Lower lobe of right lung (tissue), 2 donors: ENCODE data around the gene LDLRAD4. TPM values are rescaled to one million over a fixed set of nuclear protein-coding genes. Genes with fewer than 3 reads are reported as not detected.

Source experiments
- ATAC-seq, 2 donors: fragments of 200-7000 bp; cut with Tn5 transposase; one replicate each; pipeline ENCODE4 v1.9.1; 2020 to 2022; ENCODE audit warnings: mild to moderate bottlenecking in 2 of 2, moderate library complexity in 2 of 2
- DNase-seq: peaks from one replicate; pipeline ENCODE4 v3.0.0-alpha.2; 2020
- H3K27ac ChIP-seq: fragments of 200-600 bp; one replicate; pipeline ENCODE4 v1.8.0; 2022
- H3K27me3 ChIP-seq: fragments of 200-600 bp; one replicate; pipeline ENCODE4 v1.8.0; 2022; ENCODE audit warnings: low read depth
- H3K36me3 ChIP-seq: fragments of 200-600 bp; one replicate; pipeline ENCODE4 v1.8.0; 2022; ENCODE audit warnings: mild to moderate bottlenecking
- H3K4me1 ChIP-seq: fragments of 200-600 bp; one replicate; pipeline ENCODE4 v1.8.0; 2022
- H3K4me3 ChIP-seq: fragments of 200-600 bp; one replicate; pipeline ENCODE4 v1.8.0; 2022; ENCODE audit warnings: mild to moderate bottlenecking
- H3K9me3 ChIP-seq: fragments of 200-600 bp; one replicate; pipeline ENCODE4 v1.8.0; 2022
- intact Hi-C: fragments of 100-400 bp; cut with DNase I; formaldehyde crosslinking; loops from one replicate; pipeline ENCODE4 v1.11.0; 2022
- total RNA-seq: library from RNA; stranded (reverse); fragmentation: NEBNext Ultra II Directional; extraction: Animal tissue kit (Norgen Biotek cat#: 25700); gene quantifications from one replicate; pipeline ENCODE4 v1.2.1, GENCODE V29; 2021
- TF ChIP-seq, protein P1 (sequence below): fragments of 200-600 bp; IDR thresholded peaks from one replicate; pipeline ENCODE4 v1.8.0; 2022; ENCODE audit warnings: antibody characterized with exemption, mild to moderate bottlenecking
- donor health status: DM: no; HTN: yes; CAD: no; lungs with severe emphysema.

LDLRAD4 gene
- total RNA-seq, 1 donor from 2014 or later: 24.6 TPM

DNA sequence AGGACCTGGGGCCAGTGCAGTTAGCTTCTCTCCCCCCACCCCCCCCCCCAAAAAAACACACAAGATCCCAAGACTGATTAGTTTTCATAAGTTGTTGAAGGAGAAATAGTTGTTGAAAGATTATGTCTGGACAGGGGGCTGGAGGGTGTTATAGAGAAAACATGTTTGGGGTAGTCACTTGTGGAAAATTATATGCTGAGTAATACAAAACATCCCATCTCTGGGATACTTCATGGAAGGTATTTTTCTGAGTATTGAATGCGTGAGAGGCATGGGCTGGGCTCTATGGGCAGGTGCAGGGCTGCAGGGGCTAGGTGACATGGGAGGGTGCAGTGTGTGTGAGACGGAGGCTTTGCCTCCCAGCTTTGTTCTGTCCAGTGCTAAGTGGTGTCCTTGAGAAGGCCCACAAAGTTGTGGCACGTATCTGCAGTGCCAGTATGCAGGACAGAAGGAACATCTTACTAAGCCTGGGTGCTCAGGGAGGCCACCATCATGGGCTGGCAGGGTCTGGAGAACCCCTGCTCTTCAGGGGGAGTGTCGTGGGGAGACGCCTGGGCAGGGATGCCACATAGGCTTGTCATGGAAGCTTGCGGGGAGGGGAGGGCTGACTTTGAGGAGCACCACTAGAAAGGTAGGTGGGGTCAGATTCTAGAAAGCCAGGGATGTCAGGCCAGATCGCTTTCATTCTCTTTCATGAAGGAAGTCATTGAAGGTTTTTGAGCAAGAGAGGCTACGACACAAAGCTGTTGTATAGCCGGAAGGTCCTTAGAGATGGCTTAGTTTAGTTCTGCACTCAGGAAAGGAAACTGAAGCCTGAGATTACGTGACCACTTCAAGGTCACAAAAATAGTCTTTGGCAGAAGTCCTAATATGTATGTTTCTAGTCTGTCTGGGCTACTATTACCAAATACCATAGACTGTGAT is 232.0 kb downstream of the LDLRAD4 start:
- DNase-seq (no peak), ATAC-seq (peak in 1 of 2 donors; percentile 46)
- TF ChIP-seq, protein P1, sequence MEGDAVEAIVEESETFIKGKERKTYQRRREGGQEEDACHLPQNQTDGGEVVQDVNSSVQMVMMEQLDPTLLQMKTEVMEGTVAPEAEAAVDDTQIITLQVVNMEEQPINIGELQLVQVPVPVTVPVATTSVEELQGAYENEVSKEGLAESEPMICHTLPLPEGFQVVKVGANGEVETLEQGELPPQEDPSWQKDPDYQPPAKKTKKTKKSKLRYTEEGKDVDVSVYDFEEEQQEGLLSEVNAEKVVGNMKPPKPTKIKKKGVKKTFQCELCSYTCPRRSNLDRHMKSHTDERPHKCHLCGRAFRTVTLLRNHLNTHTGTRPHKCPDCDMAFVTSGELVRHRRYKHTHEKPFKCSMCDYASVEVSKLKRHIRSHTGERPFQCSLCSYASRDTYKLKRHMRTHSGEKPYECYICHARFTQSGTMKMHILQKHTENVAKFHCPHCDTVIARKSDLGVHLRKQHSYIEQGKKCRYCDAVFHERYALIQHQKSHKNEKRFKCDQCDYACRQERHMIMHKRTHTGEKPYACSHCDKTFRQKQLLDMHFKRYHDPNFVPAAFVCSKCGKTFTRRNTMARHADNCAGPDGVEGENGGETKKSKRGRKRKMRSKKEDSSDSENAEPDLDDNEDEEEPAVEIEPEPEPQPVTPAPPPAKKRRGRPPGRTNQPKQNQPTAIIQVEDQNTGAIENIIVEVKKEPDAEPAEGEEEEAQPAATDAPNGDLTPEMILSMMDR: no peak
- H3K4me1 ChIP-seq: peaks cover 25% of the 10 kb centered on the region
- H3K27ac ChIP-seq: no peak overlapping the region
- H3K36me3 ChIP-seq: no peaks in the 10 kb centered on the region
- no peaks in the 10 kb centered on the region for H3K27me3 ChIP-seq
- intact Hi-C loops: no loop called here
- no peaks in the 10 kb centered on the region for H3K9me3 ChIP-seq
- no peak overlapping the region for H3K4me3 ChIP-seq

DNA sequence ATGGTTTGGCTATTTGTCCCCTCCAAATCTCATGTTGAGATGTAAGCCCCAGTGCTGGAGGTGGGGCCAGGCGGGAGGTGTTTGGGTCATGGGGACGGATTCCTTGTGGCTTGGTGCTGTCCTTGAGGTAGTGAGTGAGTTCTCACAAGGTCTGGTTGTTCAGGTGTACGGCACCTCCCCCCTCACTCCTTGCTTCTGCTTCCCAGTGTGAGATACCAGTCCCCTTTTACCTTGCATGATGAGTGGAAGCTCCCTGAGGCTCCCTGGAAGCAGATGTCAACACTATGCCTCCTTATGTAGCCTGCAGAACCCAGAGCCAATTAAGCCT is 232.6 kb downstream of the LDLRAD4 start:
- TF ChIP-seq, protein P1: no peak
- ATAC-seq (no peak), DNase-seq (no peak)
- H3K9me3 ChIP-seq: no peaks in the 10 kb centered on the region
- H3K27me3 ChIP-seq: no peaks in the 10 kb centered on the region
- no peak overlapping the region for H3K4me3 ChIP-seq
- peaks cover 25% of the 10 kb centered on the region for H3K4me1 ChIP-seq
- no peaks in the 10 kb centered on the region for H3K36me3 ChIP-seq
- H3K27ac ChIP-seq: no peak overlapping the region
- intact Hi-C loops: no loop called here

DNA sequence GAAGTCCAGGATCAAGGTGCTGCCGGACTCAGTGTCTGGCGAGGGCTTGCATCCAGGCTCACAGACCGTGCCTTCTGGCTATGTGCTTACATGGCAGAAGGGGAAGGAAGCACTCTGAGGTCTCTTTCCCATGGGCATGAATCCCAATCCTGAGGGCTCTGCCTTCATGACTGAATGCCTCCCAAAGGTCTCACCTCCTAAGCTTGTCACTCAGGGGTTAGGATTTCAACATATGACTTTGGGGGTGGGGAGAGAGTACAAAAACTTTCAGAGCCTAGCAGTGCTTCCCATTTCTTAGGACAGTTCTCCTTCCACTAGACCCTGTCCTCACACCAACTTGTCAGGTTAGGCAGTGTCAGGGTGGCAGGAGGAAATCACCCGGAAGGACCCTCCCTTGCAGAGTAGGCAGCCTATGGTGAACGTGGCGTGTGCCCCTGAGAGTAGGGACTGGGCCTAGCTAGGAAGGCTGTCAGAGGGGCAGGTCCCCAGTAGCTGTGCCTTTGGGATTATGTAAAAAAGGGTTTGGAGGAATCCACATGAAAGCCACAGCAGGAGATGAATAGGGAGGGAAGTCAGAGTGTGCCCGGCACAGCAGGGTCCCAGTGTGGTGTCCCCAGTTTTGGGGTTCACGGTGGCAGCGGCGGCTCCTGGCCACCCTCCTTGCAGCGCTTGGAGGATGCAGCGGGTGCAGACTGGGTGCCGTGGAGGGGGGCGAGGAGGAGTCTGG is 233.3 kb downstream of the LDLRAD4 start:
- Histone ChIP-seq H3K4me1 (peaks cover 25% of the 10 kb centered on the region), H3K9me3 (no peaks in the 10 kb centered on the region), H3K27ac (no peak overlapping the region), H3K27me3 (no peaks in the 10 kb centered on the region), H3K4me3 (no peak overlapping the region), H3K36me3 (no peaks in the 10 kb centered on the region)
- DNase-seq (no peak), ATAC-seq (peak; percentile 31 to 51)
- TF ChIP-seq, protein P1: no peak
- intact Hi-C loops: no loop called here

DNA sequence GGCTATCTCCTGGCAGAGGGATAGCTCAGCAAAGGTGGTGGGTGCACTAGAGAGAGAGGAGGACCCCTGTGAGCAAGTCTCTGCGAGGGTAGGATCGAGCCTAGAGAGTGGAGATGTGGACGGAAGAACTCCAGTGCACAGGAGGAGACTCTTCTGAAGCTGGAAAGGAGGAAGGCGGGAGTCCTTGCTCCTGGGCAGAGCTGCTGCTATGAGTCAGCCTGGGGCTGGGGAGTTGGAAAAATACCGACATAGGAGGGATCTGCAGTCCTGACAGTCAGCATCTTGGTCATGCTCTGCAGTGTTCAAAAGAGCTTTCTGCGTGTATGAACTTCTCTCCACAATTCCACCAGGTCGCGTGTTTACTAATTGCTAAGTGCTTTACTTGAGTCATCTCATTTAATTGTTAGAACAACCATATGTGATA is 233.8 kb downstream of the LDLRAD4 start:
- ATAC-seq (no peak), DNase-seq (no peak)
- Histone ChIP-seq H3K27ac (no peak overlapping the region), H3K4me3 (no peak overlapping the region), H3K36me3 (no peaks in the 10 kb centered on the region), H3K4me1 (peaks cover 25% of the 10 kb centered on the region), H3K9me3 (no peaks in the 10 kb centered on the region), H3K27me3 (no peaks in the 10 kb centered on the region)
- TF ChIP-seq, protein P1: no peak
- intact Hi-C loops: no loop called here

DNA sequence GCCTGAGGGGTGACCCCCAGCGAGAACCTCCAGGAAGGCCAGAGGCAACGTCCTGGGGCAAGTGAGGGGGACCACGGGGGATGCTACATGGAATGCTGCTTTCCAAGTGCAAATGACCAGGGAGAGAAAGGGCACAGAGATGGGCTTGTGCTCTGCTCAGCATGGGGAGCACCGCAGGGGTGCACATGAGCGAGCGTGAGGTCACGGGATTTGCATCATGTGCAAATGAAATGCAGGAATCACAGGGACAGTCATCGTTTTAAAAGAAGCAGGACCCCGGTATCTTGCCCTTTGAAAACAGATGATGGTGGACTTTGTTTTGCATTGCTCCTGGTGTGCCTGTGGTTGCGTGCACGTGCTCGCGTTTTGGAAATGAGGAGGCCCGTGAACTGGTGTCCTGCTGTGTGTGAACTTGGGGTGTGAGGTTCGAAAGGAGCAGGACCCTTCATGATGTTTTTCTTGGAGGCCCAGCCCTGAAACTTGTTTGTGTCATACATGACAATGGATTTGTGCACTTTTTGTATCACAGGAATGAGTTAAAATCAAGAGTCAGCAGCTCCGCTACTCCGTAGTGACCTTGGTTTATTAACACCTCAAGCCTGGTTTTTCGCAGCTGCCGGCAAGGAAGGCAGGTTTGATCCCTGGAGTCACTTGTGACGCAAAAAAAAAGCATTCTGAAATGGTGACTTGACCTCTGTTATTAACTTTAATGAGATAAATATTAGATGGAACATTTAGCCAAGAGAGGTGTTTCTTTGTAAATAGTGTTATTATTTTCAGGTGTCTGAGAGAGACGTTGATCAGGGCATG is 234.5 kb downstream of the LDLRAD4 start:
- no peaks in the 10 kb centered on the region for H3K27me3 ChIP-seq
- H3K27ac ChIP-seq: no peak overlapping the region
- ATAC-seq: no peak
- no peaks in the 10 kb centered on the region for H3K9me3 ChIP-seq
- intact Hi-C loops: no loop called here
- H3K36me3 ChIP-seq: no peaks in the 10 kb centered on the region
- peaks cover 22% of the 10 kb centered on the region for H3K4me1 ChIP-seq
- TF ChIP-seq, protein P1: no peak
- DNase-seq: no peak
- no peak overlapping the region for H3K4me3 ChIP-seq
